Activated CD4-positive, alpha-beta T cell treated with anti-CD3 and anti-CD28 coated beads, Interleukin-2, amount 10 ng/mL, durations not matched to agents 24 days and 14 days (primary cell): Measurements from ENCODE around the gene JAG1. TPM values are rescaled to one million over a fixed set of nuclear protein-coding genes. Genes with fewer than 3 reads are reported as not detected.
A peak's percentile ranks its signal among the peaks of the same experiment; 100 is the strongest.

Experiments used
- DNase-seq: peaks from one replicate; pipeline ENCODE4 v3.0.0; 2022
- H3K27ac Mint-ChIP-seq: one replicate; pipeline ENCODE4 v1.8.0; 2022; ENCODE audit warnings: mild to moderate bottlenecking, mixed read lengths
- H3K27me3 Mint-ChIP-seq: one replicate; pipeline ENCODE4 v1.8.0; 2022; ENCODE audit warnings: mixed read lengths
- H3K36me3 Mint-ChIP-seq: one replicate; pipeline ENCODE4 v1.8.0; 2022; ENCODE audit warnings: low read depth, mild to moderate bottlenecking, mixed read lengths
- H3K4me1 Mint-ChIP-seq: one replicate; pipeline ENCODE4 v1.8.0; 2021; ENCODE audit warnings: mixed read lengths
- H3K4me3 Mint-ChIP-seq: one replicate; pipeline ENCODE4 v1.8.0; 2022; ENCODE audit warnings: mild to moderate bottlenecking, moderate library complexity, mixed read lengths
- H3K9me3 Mint-ChIP-seq: one replicate; pipeline ENCODE4 v1.8.0; 2021; ENCODE audit warnings: mixed read lengths
- intact Hi-C: fragments of 100-400 bp; cut with micrococcal nuclease; formaldehyde crosslinking; loops from one replicate; pipeline ENCODE4 v1.15.1; 2023
- total RNA-seq: library from RNA; stranded (reverse); gene quantifications from 2 replicates; pipeline ENCODE4 v1.2.3, GENCODE V29; 2022

JAG1 gene
- total RNA-seq, 1 donor from 2014 or later, result 1.1 TPM

DNA sequence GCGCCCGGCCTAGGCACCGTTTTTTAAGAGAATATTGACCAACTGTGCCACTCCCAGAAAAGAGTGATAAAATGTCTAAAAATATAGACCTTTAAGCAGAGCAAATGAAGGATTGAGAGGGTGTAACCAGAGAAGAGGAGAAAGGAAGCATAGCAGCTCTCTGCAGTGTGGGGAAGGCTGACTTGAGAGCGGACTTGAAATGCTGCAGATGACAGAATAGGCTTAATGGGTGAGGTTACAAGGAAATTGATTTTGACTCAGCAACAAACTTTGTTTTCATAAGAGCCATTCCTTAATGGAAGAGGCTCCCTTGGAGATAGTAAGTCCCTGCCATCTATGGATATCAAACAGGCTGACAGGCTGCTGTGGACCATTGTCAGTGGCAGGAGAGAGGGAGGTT lies 7.7 kb upstream of the JAG1 start:
- Mint-ChIP-seq H3K4me3 (no peak overlapping the region), H3K27ac (no peak overlapping the region), H3K27me3 (peaks cover 38% of the 10 kb centered on the region), H3K36me3 (no peaks in the 10 kb centered on the region), H3K9me3 (no peaks in the 10 kb centered on the region), H3K4me1 (no peaks in the 10 kb centered on the region)
- DNase-seq, result no peak
- intact Hi-C loops, result no loop called here

GRCh38 chr20:10680571-10680970 lies 6.8 kb upstream of the JAG1 start:
- no peaks in the 10 kb centered on the region for H3K36me3 Mint-ChIP-seq
- no peak for DNase-seq
- peaks cover 42% of the 10 kb centered on the region for H3K27me3 Mint-ChIP-seq
- intact Hi-C loops, result no loop called here
- H3K4me3 Mint-ChIP-seq, result no peak overlapping the region
- H3K27ac Mint-ChIP-seq, result no peak overlapping the region
- H3K4me1 Mint-ChIP-seq, result no peaks in the 10 kb centered on the region
- H3K9me3 Mint-ChIP-seq, result no peaks in the 10 kb centered on the region

- intact Hi-C loops, result loop anchor here (10.0 kb wide), 1 partner anchor 704 kb away; no protein-coding TSS in a partner anchor
- peaks cover 48% of the 10 kb centered on the region for H3K27me3 Mint-ChIP-seq
- H3K36me3 Mint-ChIP-seq, result no peaks in the 10 kb centered on the region
These were observed 5.5 kb upstream of the JAG1 start for GRCh38 chr20:10679269-10679668.

GRCh38 chr20:10676518-10676917 lies 2.7 kb upstream of the JAG1 start:
- no peak overlapping the region for H3K27ac Mint-ChIP-seq

More at GRCh38 chr20:10679269-10679668, 5.5 kb upstream of the JAG1 start:
- Mint-ChIP-seq H3K27ac (no peak overlapping the region), H3K9me3 (no peaks in the 10 kb centered on the region), H3K4me1 (peaks cover 4% of the 10 kb centered on the region), H3K4me3 (no peak overlapping the region)
- no peak for DNase-seq

GRCh38 chr20:10675450-10675848 lies 1.6 kb upstream of the JAG1 start:
- peaks cover 27% of the 10 kb centered on the region for H3K4me1 Mint-ChIP-seq
- no peak overlapping the region for H3K27ac Mint-ChIP-seq
- peak overlapping the region; percentile 65 for H3K4me3 Mint-ChIP-seq
- no peaks in the 10 kb centered on the region for H3K9me3 Mint-ChIP-seq
- no peaks in the 10 kb centered on the region for H3K36me3 Mint-ChIP-seq
- intact Hi-C loops, result loop anchor here (10.0 kb wide), 1 partner anchor 701 kb away; no protein-coding TSS in a partner anchor
- DNase-seq, result no peak
- H3K27me3 Mint-ChIP-seq, result peaks cover 62% of the 10 kb centered on the region

More at GRCh38 chr20:10676518-10676917, 2.7 kb upstream of the JAG1 start:
- intact Hi-C loops, result loop anchor here (10.0 kb wide), 1 partner anchor 702 kb away; no protein-coding TSS in a partner anchor
- Mint-ChIP-seq H3K4me1 (peaks cover 17% of the 10 kb centered on the region), H3K36me3 (no peaks in the 10 kb centered on the region), H3K9me3 (no peaks in the 10 kb centered on the region), H3K27me3 (peaks cover 55% of the 10 kb centered on the region), H3K4me3 (no peak overlapping the region)
- no peak for DNase-seq

- peaks cover 30% of the 10 kb centered on the region for H3K4me1 Mint-ChIP-seq
- intact Hi-C loops, result loop anchor here (1.0 to 10.0 kb wide), 3 partner anchors 324 to 700 kb away; partner anchors contain the start of gene SNAP25
- H3K36me3 Mint-ChIP-seq, result no peaks in the 10 kb centered on the region
- H3K27me3 Mint-ChIP-seq, result peaks cover 65% of the 10 kb centered on the region
- DNase-seq, result peak; percentile 86
- H3K27ac Mint-ChIP-seq, result peak overlapping the region; percentile 16
- no peaks in the 10 kb centered on the region for H3K9me3 Mint-ChIP-seq
- H3K4me3 Mint-ChIP-seq, result peak overlapping the region; percentile 65
These were observed 1.1 kb upstream of the JAG1 start for GRCh38 chr20:10674684-10675449.

- Mint-ChIP-seq H3K9me3 (no peaks in the 10 kb centered on the region), H3K27ac (peak overlapping the region; percentile 88), H3K27me3 (peaks cover 66% of the 10 kb centered on the region), H3K4me1 (peaks cover 30% of the 10 kb centered on the region), H3K4me3 (peak overlapping the region; percentile 93), H3K36me3 (no peaks in the 10 kb centered on the region)
- peak; percentile 76 for DNase-seq
- intact Hi-C loops, result loop anchor here (2.0 to 10.0 kb wide), 3 partner anchors 239 to 699 kb away; partner anchors contain the start of genes MKKS, SLX4IP and SNAP25
These were observed 490 bp downstream of the JAG1 start for GRCh38 chr20:10673176-10673841.

- peaks cover 65% of the 10 kb centered on the region for H3K27me3 Mint-ChIP-seq
- DNase-seq, result peak; percentile 88
- no peaks in the 10 kb centered on the region for H3K36me3 Mint-ChIP-seq
- intact Hi-C loops, result loop anchor here (1.0 to 10.0 kb wide), 5 partner anchors 73 to 698 kb away; partner anchors contain the start of genes MKKS, SLX4IP and SNAP25
- H3K27ac Mint-ChIP-seq, result peak overlapping the region; percentile 62
- H3K9me3 Mint-ChIP-seq, result no peaks in the 10 kb centered on the region
- H3K4me3 Mint-ChIP-seq, result peak overlapping the region; percentile 85
- H3K4me1 Mint-ChIP-seq, result peaks cover 30% of the 10 kb centered on the region
These were observed 1.1 kb downstream of the JAG1 start for GRCh38 chr20:10672624-10673127.

DNA sequence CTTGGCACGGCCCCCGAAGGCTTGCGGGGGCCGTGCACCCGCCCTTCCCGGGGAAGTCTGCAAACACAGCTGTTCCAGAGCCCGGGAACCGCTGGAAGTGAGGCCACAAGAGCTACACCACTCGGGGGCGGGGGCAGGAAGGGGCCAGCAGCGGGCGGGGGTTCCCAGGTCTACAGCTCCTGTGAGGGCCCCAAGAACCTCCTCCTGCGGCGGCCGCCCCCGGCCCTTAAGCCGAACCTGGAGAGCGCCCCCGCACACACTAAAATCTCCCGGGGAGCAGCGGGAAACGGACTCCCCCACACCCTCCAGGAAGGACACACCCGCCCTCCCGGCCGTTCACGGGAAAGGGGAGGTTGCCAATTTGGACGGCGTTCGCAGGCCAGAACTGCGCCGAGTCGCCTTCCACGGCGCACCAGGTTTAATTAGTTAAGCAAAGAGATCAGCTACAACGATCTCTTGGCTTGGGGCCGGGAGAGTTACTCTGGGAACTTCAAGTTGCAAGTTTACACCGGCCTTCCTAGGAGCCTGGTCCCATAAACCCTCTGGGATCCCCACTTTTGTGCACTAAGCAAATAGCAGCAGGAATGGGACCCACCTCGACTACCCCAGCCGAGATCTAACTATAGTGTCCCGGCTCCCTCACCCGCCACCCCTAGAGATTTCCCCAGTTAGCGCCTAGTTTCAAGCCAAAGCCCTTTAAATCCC lies 1.7 kb downstream of the JAG1 start:
- peaks cover 60% of the 10 kb centered on the region for H3K27me3 Mint-ChIP-seq
- H3K4me3 Mint-ChIP-seq, result peak overlapping the region; percentile 85
- peak; percentile 71 for DNase-seq
- H3K27ac Mint-ChIP-seq, result peak overlapping the region; percentile 62
- no peaks in the 10 kb centered on the region for H3K36me3 Mint-ChIP-seq
- no peaks in the 10 kb centered on the region for H3K9me3 Mint-ChIP-seq
- H3K4me1 Mint-ChIP-seq, result peaks cover 30% of the 10 kb centered on the region
- intact Hi-C loops, result loop anchor here (1.0 to 10.0 kb wide), 6 partner anchors 69 to 697 kb away; partner anchors contain the start of genes MKKS, SLX4IP and SNAP25

- H3K36me3 Mint-ChIP-seq, result no peaks in the 10 kb centered on the region
- H3K27me3 Mint-ChIP-seq, result peaks cover 53% of the 10 kb centered on the region
- DNase-seq, result peak; percentile 78
- H3K27ac Mint-ChIP-seq, result peak overlapping the region; percentile 2
- peak overlapping the region; percentile 33 for H3K4me3 Mint-ChIP-seq
- intact Hi-C loops, result loop anchor here (1.0 to 10.0 kb wide), 3 partner anchors 68 to 697 kb away; partner anchors contain the start of gene SNAP25
- no peaks in the 10 kb centered on the region for H3K9me3 Mint-ChIP-seq
- peaks cover 30% of the 10 kb centered on the region for H3K4me1 Mint-ChIP-seq
These were observed 2.4 kb downstream of the JAG1 start for GRCh38 chr20:10671221-10671918.

GRCh38 chr20:10670501-10671220 lies 3.1 kb downstream of the JAG1 start:
- peaks cover 51% of the 10 kb centered on the region for H3K27me3 Mint-ChIP-seq
- H3K4me1 Mint-ChIP-seq, result peaks cover 30% of the 10 kb centered on the region
- DNase-seq, result no peak
- H3K4me3 Mint-ChIP-seq, result no peak overlapping the region
- no peaks in the 10 kb centered on the region for H3K36me3 Mint-ChIP-seq
- no peaks in the 10 kb centered on the region for H3K9me3 Mint-ChIP-seq
- H3K27ac Mint-ChIP-seq, result no peak overlapping the region
- intact Hi-C loops, result loop anchor here (1.0 to 10.0 kb wide), 3 partner anchors 67 to 696 kb away; partner anchors contain the start of gene SNAP25

DNA sequence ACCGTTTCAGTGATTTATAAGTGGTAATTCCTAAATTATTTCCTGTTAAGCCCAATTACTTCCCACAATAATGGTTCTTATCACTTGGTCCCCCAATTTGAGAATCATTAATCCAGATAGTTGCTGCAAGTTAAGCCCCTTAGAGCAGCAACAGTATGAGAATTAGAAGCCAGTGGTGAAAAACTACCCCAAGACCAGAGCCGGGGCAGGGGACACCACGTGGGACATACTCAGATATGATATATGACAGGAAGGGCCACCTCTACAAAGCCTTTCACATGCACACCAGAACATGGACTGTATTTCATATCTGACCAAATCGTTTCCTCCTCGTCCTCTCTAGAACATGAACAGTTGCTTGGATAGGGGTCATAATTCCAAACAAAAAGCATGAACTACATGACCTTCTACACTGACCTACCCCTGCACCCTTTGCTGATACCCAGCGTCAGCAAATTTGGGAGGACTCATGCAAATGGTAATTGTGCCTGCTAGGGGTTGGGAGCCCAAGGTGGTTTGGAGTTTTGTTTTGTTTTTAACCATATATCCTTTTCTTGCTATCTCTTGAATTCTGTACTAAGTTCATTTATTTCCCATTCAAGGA lies 3.9 kb downstream of the JAG1 start:
- Mint-ChIP-seq H3K27me3 (peaks cover 47% of the 10 kb centered on the region), H3K36me3 (no peaks in the 10 kb centered on the region), H3K9me3 (no peaks in the 10 kb centered on the region), H3K27ac (no peak overlapping the region), H3K4me1 (peaks cover 26% of the 10 kb centered on the region), H3K4me3 (no peak overlapping the region)
- DNase-seq, result no peak
- intact Hi-C loops, result loop anchor here (5.0 to 10.0 kb wide), 2 partner anchors 453 to 695 kb away; partner anchors contain the start of gene SNAP25
